ENCODE measurements around the gene SPRY1. TPM values are rescaled to one million over a fixed set of nuclear protein-coding genes. Genes with fewer than 3 reads are reported as not detected.

SPRY1 gene, protein sequence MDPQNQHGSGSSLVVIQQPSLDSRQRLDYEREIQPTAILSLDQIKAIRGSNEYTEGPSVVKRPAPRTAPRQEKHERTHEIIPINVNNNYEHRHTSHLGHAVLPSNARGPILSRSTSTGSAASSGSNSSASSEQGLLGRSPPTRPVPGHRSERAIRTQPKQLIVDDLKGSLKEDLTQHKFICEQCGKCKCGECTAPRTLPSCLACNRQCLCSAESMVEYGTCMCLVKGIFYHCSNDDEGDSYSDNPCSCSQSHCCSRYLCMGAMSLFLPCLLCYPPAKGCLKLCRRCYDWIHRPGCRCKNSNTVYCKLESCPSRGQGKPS
- total RNA-seq (2022; extraction: Qiagen RNA extraction), result 0.70 to 1.1 TPM (median 0.95 TPM) in 5 replicates

DNA sequence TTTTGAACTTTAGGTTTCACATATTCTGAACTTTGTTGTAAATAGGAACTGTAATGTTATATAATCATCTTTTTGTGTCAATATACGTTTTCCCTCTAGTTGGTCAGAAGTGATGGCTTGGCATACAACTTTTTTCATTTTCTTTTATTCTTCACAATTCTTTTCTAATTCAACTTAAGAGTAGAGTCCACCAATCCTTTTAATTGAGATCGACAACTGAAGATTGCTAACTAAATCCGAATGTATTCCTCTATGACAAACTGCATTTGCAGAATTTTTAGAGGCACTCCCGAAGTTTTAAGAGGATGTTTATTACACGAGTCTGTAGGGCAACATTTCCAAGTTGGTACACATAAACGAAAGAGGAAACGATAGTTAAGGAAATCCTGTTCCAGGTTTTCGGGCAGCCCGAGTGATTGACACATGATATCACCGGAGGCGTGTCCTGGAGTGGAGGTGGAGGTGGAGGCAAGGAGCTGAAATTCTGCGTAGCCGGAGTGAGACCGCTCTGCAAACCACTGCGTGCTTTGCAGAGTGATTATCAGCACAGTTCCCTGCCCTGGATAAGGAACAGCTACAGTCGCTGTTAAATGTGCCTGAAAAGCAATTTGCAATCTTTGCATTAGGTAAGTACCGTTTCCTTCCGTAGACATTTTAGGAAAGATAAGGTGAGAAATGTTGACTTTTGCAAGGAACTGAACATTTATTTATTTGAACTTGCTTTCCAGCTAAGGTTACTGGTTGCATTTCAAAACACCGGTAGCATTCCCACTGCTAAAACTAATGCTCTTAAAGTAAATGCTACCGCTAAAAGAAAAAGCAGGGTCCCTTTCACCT, at the start of gene SPRY1:
Gene SPRY1 (plus strand): TSS at position 489 of the 837 bp plus-strand sequence. CDS start 4,797 bp downstream, outside the sequence.

